GM19023 (cell line): ENCODE results near the gene CIITA.
A peak's percentile ranks its signal among the peaks of the same experiment; 100 is the strongest.

ENCODE experiments used
- ATAC-seq: cut with Tn5 transposase; IDR thresholded peaks from one replicate; pipeline ENCODE4 v1.9.1; 2021; ENCODE audit warnings: mild to moderate bottlenecking, moderate library complexity; ENCODE audit not compliant: unreplicated experiment

The CIITA gene

GRCh38 chr16:10976634-10977033 lies 99.6 kb downstream of the CIITA start:
- no peak for ATAC-seq

- no peak for ATAC-seq
These were observed 101.1 kb downstream of the CIITA start for GRCh38 chr16:10978124-10978523.

- no peak for ATAC-seq
These were observed 102.0 kb downstream of the CIITA start for GRCh38 chr16:10978871-10979446.

GRCh38 chr16:10979717-10980601 lies 103.0 kb downstream of the CIITA start:
- ATAC-seq, result no peak

GRCh38 chr16:10980813-10981212 lies 103.8 kb downstream of the CIITA start:
- no peak for ATAC-seq

- peak; percentile 71 for ATAC-seq
These were observed 104.8 kb downstream of the CIITA start for GRCh38 chr16:10981697-10982216.

- ATAC-seq, result peak; percentile 34
These were observed 105.6 kb downstream of the CIITA start for GRCh38 chr16:10982465-10983150.

- ATAC-seq, result peak; percentile 17
These were observed 106.2 kb downstream of the CIITA start for GRCh38 chr16:10983159-10983558.

- ATAC-seq, result no peak
These were observed 107.5 kb downstream of the CIITA start for GRCh38 chr16:10984509-10984908.
